ENCODE measurements around the gene SEC24D.

SEC24D gene

DNA sequence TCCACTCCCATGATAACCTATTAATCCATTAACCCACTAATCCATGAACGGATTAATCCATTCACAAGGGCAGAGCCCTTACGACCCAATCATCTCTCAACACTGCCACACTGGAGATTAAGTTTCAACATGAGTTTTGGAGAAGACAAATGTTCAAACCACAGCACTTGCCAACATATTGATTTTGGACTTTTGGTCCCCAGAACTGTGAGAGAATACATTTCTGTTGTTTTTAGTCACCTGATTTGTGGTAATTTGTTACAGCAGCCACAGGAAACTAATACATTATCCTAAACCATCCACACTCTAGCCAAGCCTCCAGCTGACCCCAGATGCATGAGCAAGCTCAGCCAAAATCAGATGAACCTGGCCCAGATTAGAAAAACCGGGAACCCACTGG, 22.4 kb downstream of the SEC24D start:
- Histone ChIP-seq H3K36me3 (ENCODE audit: control insufficient read depth, low read length) (peaks cover 42% of the 10 kb centered on the region), H3K79me2 (ENCODE audit: control insufficient read depth, low read length) (no peaks in the 10 kb centered on the region), H3F3A (ENCODE audit: control insufficient read depth, insufficient read depth) (no peaks in the 10 kb centered on the region)

DNA sequence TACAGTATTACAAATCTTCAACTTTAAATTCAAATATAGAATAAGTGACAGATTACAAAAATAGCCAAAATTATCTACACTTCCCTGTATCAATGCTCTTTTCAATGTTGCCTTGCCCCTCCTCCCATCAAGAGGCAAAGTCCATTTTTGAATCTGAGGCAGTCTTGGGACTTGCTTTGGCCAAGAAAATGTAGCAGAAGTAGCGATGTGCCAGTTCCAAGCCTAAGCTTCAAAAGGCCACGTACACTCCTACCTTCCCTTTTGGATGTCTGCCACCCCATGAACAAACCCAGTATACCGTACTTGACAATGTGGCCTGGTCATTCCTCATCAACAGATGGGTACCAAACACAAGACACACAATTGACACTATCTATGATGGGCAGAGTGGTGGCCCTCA, 24.1 kb downstream of the SEC24D start:
- no peak overlapping the region for H3K4me3 ChIP-seq (ENCODE audit: low read length)
- peaks cover 42% of the 10 kb centered on the region for H3K36me3 ChIP-seq (ENCODE audit: control insufficient read depth, low read length)
- no peaks in the 10 kb centered on the region for H4K20me1 ChIP-seq (ENCODE audit: control insufficient read depth, insufficient read depth, low read depth, low read length)
- no peak overlapping the region for H3K4me2 ChIP-seq (ENCODE audit: low read length)
- H3K27me3 ChIP-seq (ENCODE audit: control insufficient read depth, low read length): no peaks in the 10 kb centered on the region
- no peaks in the 10 kb centered on the region for H3F3A ChIP-seq (ENCODE audit: control insufficient read depth, insufficient read depth)
- H3K27ac ChIP-seq (ENCODE audit: low read depth, low read length): no peak overlapping the region
- no peaks in the 10 kb centered on the region for H3K79me2 ChIP-seq (ENCODE audit: control insufficient read depth, low read length)
- no peaks in the 10 kb centered on the region for H3K4me1 ChIP-seq (ENCODE audit: control insufficient read depth, low read length)
- H3K9me2 ChIP-seq (replicated peaks; ENCODE audit: control insufficient read depth, low read length): no peaks in the 10 kb centered on the region
- no peaks in the 10 kb centered on the region for H3K9me3 ChIP-seq (ENCODE audit: control insufficient read depth, insufficient read depth, low read length)
- no peak for TF ChIP-seq EZH2phosphoT487 (IDR thresholded peaks at IDR 0.05; ENCODE audit: borderline replicate concordance, low read length)
- TF ChIP-seq, protein P1, sequence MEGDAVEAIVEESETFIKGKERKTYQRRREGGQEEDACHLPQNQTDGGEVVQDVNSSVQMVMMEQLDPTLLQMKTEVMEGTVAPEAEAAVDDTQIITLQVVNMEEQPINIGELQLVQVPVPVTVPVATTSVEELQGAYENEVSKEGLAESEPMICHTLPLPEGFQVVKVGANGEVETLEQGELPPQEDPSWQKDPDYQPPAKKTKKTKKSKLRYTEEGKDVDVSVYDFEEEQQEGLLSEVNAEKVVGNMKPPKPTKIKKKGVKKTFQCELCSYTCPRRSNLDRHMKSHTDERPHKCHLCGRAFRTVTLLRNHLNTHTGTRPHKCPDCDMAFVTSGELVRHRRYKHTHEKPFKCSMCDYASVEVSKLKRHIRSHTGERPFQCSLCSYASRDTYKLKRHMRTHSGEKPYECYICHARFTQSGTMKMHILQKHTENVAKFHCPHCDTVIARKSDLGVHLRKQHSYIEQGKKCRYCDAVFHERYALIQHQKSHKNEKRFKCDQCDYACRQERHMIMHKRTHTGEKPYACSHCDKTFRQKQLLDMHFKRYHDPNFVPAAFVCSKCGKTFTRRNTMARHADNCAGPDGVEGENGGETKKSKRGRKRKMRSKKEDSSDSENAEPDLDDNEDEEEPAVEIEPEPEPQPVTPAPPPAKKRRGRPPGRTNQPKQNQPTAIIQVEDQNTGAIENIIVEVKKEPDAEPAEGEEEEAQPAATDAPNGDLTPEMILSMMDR (IDR thresholded peaks at IDR 0.05; ENCODE audit: low read depth, low read length, poor library complexity, severe bottlenecking): no peak

More for the DNA sequence above, 22.4 kb downstream of the SEC24D start:
- Histone ChIP-seq H3K27me3 (ENCODE audit: control insufficient read depth, low read length) (no peaks in the 10 kb centered on the region), H3K4me1 (ENCODE audit: control insufficient read depth, low read length) (no peaks in the 10 kb centered on the region), H4K20me1 (ENCODE audit: control insufficient read depth, insufficient read depth, low read depth, low read length) (no peaks in the 10 kb centered on the region), H3K4me3 (ENCODE audit: low read length) (no peak overlapping the region), H3K4me2 (ENCODE audit: low read length) (no peak overlapping the region), H3K9me3 (ENCODE audit: control insufficient read depth, insufficient read depth, low read length) (no peaks in the 10 kb centered on the region), H3K9me2 (replicated peaks; ENCODE audit: control insufficient read depth, low read length) (no peaks in the 10 kb centered on the region), H3K27ac (ENCODE audit: low read depth, low read length) (no peak overlapping the region)
- TF ChIP-seq EZH2phosphoT487 (IDR thresholded peaks at IDR 0.05; ENCODE audit: borderline replicate concordance, low read length): no peak
- TF ChIP-seq, protein P1 (IDR thresholded peaks at IDR 0.05; ENCODE audit: low read depth, low read length, poor library complexity, severe bottlenecking): no peak

DNA sequence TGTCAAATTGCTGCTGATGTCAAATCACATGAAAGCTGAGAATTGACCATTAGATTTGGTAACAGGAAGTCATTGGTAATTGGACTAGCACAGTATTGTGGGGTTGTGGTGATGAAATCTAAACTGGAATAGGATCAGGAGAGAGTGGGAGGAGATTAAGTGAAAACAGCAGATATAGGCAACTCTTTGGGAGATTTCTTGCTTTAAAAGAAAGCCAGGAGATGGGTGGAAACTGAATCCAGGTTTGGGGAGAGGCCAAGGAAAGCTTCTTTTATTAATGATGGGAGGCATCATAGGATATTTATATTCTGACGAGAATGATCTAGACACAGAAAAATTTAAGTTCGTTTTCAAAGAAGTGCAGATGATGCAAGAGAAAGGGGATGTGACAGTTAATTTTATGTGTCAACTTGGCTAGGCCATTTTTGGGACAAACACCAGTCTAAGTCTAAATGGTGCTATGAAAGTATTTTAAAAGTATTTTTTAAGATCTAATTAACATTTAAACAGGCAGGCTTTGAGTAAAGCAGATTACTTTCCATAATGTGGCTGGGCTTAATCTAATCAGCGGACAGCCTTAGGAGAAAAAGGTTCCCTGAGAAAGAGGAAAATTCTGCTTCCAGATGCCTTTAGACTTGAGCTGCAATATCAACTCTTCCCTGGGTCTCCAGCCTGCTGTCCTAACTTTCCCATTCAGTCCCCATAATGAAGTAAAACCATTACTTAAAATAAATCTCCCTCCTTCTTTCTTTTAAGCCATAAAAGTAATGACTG, 24.7 kb downstream of the SEC24D start:
- Histone ChIP-seq H3K4me3 (ENCODE audit: low read length) (no peak overlapping the region), H4K20me1 (ENCODE audit: control insufficient read depth, insufficient read depth, low read depth, low read length) (no peaks in the 10 kb centered on the region)

More for the DNA sequence above, 24.7 kb downstream of the SEC24D start:
- Histone ChIP-seq H3K9me2 (replicated peaks; ENCODE audit: control insufficient read depth, low read length) (no peaks in the 10 kb centered on the region), H3K9me3 (ENCODE audit: control insufficient read depth, insufficient read depth, low read length) (no peaks in the 10 kb centered on the region), H3F3A (ENCODE audit: control insufficient read depth, insufficient read depth) (no peaks in the 10 kb centered on the region), H3K27me3 (ENCODE audit: control insufficient read depth, low read length) (no peaks in the 10 kb centered on the region), H3K4me1 (ENCODE audit: control insufficient read depth, low read length) (no peaks in the 10 kb centered on the region), H3K4me2 (ENCODE audit: low read length) (no peak overlapping the region), H3K36me3 (ENCODE audit: control insufficient read depth, low read length) (peaks cover 40% of the 10 kb centered on the region), H3K79me2 (ENCODE audit: control insufficient read depth, low read length) (no peaks in the 10 kb centered on the region), H3K27ac (ENCODE audit: low read depth, low read length) (no peak overlapping the region)
- TF ChIP-seq, protein P1 (IDR thresholded peaks at IDR 0.05; ENCODE audit: low read depth, low read length, poor library complexity, severe bottlenecking): no peak
- no peak for TF ChIP-seq EZH2phosphoT487 (IDR thresholded peaks at IDR 0.05; ENCODE audit: borderline replicate concordance, low read length)

Measured in DOHH2 (cell line).